T-cell (primary cell): ENCODE results near the gene PHF21A. TPM values are rescaled to one million over a fixed set of nuclear protein-coding genes. Genes with fewer than 3 reads are reported as not detected.

Source experiments
- ATAC-seq, 4 experiments: fragments of 200-7000 bp in 3 of 4; fragments of 150-1000 bp in 1 of 4; cut with Tn5 transposase; replicated peaks in 1 of 4; 1 replicate in 3 of 4; 2 replicates in 1 of 4; pipeline ENCODE4 v1.10.0; 2021; ENCODE audit warnings: moderate library complexity in 3 of 4, mild to moderate bottlenecking in 2 of 4, moderate number of reproducible peaks in 1 of 4
- CTCF ChIA-PET, 2 donors: fragments of 300-600 bp; sonication (Branson Sonifier 250); formaldehyde crosslinking; loops; one replicate each; lab custom pipeline; 2022; ENCODE audit warnings: antibody characterized with exemption in 2 of 2; lab: Charles Lee
- POLR2A ChIA-PET, 2 donors: fragments of 300-600 bp; sonication (Branson Sonifier 250); formaldehyde crosslinking; loops; one replicate each; lab custom pipeline; 2022; ENCODE audit warnings: antibody characterized with exemption in 2 of 2; lab: Charles Lee
- DNase-seq, 35 experiments: peaks; one replicate each; pipeline versions ENCODE4 v3.0.0 to v3.0.0-alpha.2; 2013 to 2023
- H3K27ac ChIP-seq: one replicate; pipeline ENCODE4 v1.5.1; 2013; ENCODE audit warnings: low read length
- H3K27me3 ChIP-seq, 2 experiments: replicated peaks in 1 of 2; 1 replicate in 1 of 2; 2 replicates in 1 of 2; pipeline versions ENCODE4 v1.6.1 to v1.7.0; 2013; ENCODE audit warnings: low read length in 1 of 2, mixed read lengths in 1 of 2; ENCODE audit not compliant: control insufficient read depth in 2 of 2, insufficient read depth in 2 of 2; ENCODE audit errors: extremely low read depth in 1 of 2
- H3K36me3 ChIP-seq, 2 donors: 1 replicate in 1 of 2; 2 replicates in 1 of 2; pipeline versions ENCODE4 v1.6.1 to v1.7.0; 2013; ENCODE audit warnings: low read length in 1 of 2; ENCODE audit not compliant: control insufficient read depth in 2 of 2, insufficient read depth in 1 of 2; ENCODE audit errors: extremely low read depth in 1 of 2
- H3K4me1 ChIP-seq, 2 experiments: 1 replicate in 1 of 2; 2 replicates in 1 of 2; pipeline versions ENCODE4 v1.6.1 to v1.7.0; 2013; ENCODE audit warnings: low read length in 2 of 2, mixed read lengths in 1 of 2; ENCODE audit not compliant: insufficient read depth in 2 of 2, control insufficient read depth in 1 of 2; ENCODE audit errors: extremely low read depth in 1 of 2
- H3K4me3 ChIP-seq, 2 donors: 1 replicate in 1 of 2; 2 replicates in 1 of 2; pipeline versions ENCODE4 v1.5.1 to v1.7.0; 2013; ENCODE audit warnings: mild to moderate bottlenecking in 2 of 2, low read length in 1 of 2, moderate library complexity in 1 of 2; ENCODE audit not compliant: control insufficient read depth in 1 of 2; ENCODE audit errors: extremely low read depth in 1 of 2
- H3K9me3 ChIP-seq: 2 replicates; pipeline ENCODE4 v1.7.0; 2013
- H3K27ac Mint-ChIP-seq, 2 donors: one replicate each; pipeline ENCODE4 v1.8.0; 2020 to 2021; ENCODE audit warnings: mild to moderate bottlenecking in 2 of 2, mixed read lengths in 2 of 2
- H3K27me3 Mint-ChIP-seq, 2 donors: one replicate each; pipeline ENCODE4 v1.8.0; 2021 to 2022; ENCODE audit warnings: mixed read lengths in 2 of 2
- H3K36me3 Mint-ChIP-seq: one replicate; pipeline ENCODE4 v1.8.0; 2021; ENCODE audit warnings: mixed read lengths
- H3K4me1 Mint-ChIP-seq, 3 donors: one replicate each; pipeline ENCODE4 v1.8.0; 2020 to 2022; ENCODE audit warnings: mixed read lengths in 3 of 3, mild to moderate bottlenecking in 1 of 3
- H3K4me3 Mint-ChIP-seq, 3 donors: one replicate each; pipeline ENCODE4 v1.8.0; 2020 to 2022; ENCODE audit warnings: mild to moderate bottlenecking in 3 of 3, mixed read lengths in 3 of 3, moderate library complexity in 3 of 3
- H3K9me3 Mint-ChIP-seq, 3 donors: one replicate each; pipeline ENCODE4 v1.8.0; 2020 to 2022; ENCODE audit warnings: mixed read lengths in 3 of 3
- WGBS: methylation state at CpG from one replicate; pipeline ENCODE4 v1.1.5; 2013; ENCODE audit warnings: missing lambda C conversion rate; ENCODE audit not compliant: insufficient coverage; 5-methylcytosine and 5-hydroxymethylcytosine counted together
- total RNA-seq, 35 experiments: library from RNA in 6 of 35; stranded (reverse) in 6 of 35; fragments of 120-200 nt in 1 of 35; gene quantifications; one replicate each; pipeline versions ENCODE4 v1.2.1 to v1.2.4 and lab custom pipeline; 2013 to 2026

PHF21A gene
- total RNA-seq, 5 donors from 2014 or later (not counting 1 experiment from before 2014, with no cell fraction given): 45.5 to 82.9 (median 57.4) TPM

- ATAC-seq (no peak), DNase-seq (peak in 1 of 35 experiments; percentile 31)
- Mint-ChIP-seq H3K4me3 (peak overlapping the region; percentile 88 to 98 (median 91)), H3K9me3 (no peaks in the 10 kb centered on the region), H3K27ac (peak overlapping the region; percentile 98 to 100), H3K27me3 (peaks cover 0 to 10% of the 10 kb centered on the region in 2 donors), H3K36me3 (peaks cover 6% of the 10 kb centered on the region), H3K4me1 (peaks cover 51 to 69% (median 58%) of the 10 kb centered on the region in 3 donors)
- Histone ChIP-seq H3K4me3 (peak overlapping the region; percentile 97 to 98), H3K4me1 (peaks cover 4 to 66% of the 10 kb centered on the region in 2 experiments), H3K27me3 (peaks cover 0 to 15% of the 10 kb centered on the region in 2 experiments), H3K9me3 (no peaks in the 10 kb centered on the region), H3K27ac (peak overlapping the region; percentile 95), H3K36me3 (peaks cover 3 to 22% of the 10 kb centered on the region in 2 donors)
- POLR2A ChIA-PET: interaction anchor here in 1 of 2 donors (1.3 kb wide), 1 partner anchor 72 kb away, joined by 13 read pairs; the partner anchor contains the start of gene CRY2
- CTCF ChIA-PET: interaction anchor here in 1 of 2 donors (1.4 kb wide), 1 partner anchor 72 kb away, joined by 6 read pairs; no protein-coding TSS in a partner anchor
- WGBS: no CpG with 5 or more reads among the region's 7 CpGs
Measured at GRCh38 chr11:45918962-45919675, 202.1 kb downstream of the PHF21A start.

GRCh38 chr11:45918331-45918941, 202.8 kb downstream of the PHF21A start:
- peaks cover 4 to 62% of the 10 kb centered on the region in 2 experiments for H3K4me1 ChIP-seq
- peak overlapping the region; percentile 95 for H3K27ac ChIP-seq
- H3K27me3 ChIP-seq: peaks cover 0 to 14% of the 10 kb centered on the region in 2 experiments
- H3K4me3 ChIP-seq: peak overlapping the region; percentile 97 to 98
- 0% methylated on average over 33 of the region's 38 CpGs for WGBS
- peaks cover 10 to 29% of the 10 kb centered on the region in 2 donors for H3K36me3 ChIP-seq
- H3K4me1 Mint-ChIP-seq: peaks cover 49 to 68% (median 59%) of the 10 kb centered on the region in 3 donors
- ATAC-seq (peak in 2 of 4 experiments; percentile 0 to 7), DNase-seq (peak in 12 of 35 experiments; percentile 17 to 66 (median 38))
- peak overlapping the region; percentile 88 to 98 (median 91) for H3K4me3 Mint-ChIP-seq
- no peaks in the 10 kb centered on the region for H3K9me3 ChIP-seq
- H3K9me3 Mint-ChIP-seq: no peaks in the 10 kb centered on the region
- ChIA-PET CTCF (interaction anchor here in 1 of 2 donors (0.5 to 1.4 kb wide), 6 partner anchors 12 to 1536 kb away, joined by 4 to 10 read pairs (median 5); no protein-coding TSS in a partner anchor), POLR2A (interaction anchor here (0.5 to 1.3 kb wide), 3 partner anchors 12 to 72 kb away, joined by 3 to 13 read pairs (median 3); partner anchors contain the start of gene CRY2 (in 1 of the 2))
- H3K27ac Mint-ChIP-seq: peak overlapping the region; percentile 98 to 100
- H3K36me3 Mint-ChIP-seq: peaks cover 8% of the 10 kb centered on the region
- peaks cover 0 to 8% of the 10 kb centered on the region in 2 donors for H3K27me3 Mint-ChIP-seq

GRCh38 chr11:45917623-45918330, 203.5 kb downstream of the PHF21A start, which contains the start of gene PEX16:
TSS of gene PEX16 (minus strand) at chr11:45917877. CDS start at chr11:45917811, 66 bp downstream.
- ChIA-PET POLR2A (interaction anchor here (0.5 to 1.3 kb wide), 4 partner anchors 13 to 71 kb away, joined by 3 to 13 read pairs (median 3); partner anchors contain the start of gene CRY2 (in 1 of the 2)), CTCF (interaction anchor here (0.5 to 1.4 kb wide), 7 partner anchors 13 to 1537 kb away, joined by 3 to 10 read pairs (median 5); no protein-coding TSS in a partner anchor)
- H3K9me3 ChIP-seq: no peaks in the 10 kb centered on the region
- H3K36me3 Mint-ChIP-seq: peaks cover 11% of the 10 kb centered on the region
- H3K4me1 Mint-ChIP-seq: peaks cover 46 to 64% (median 56%) of the 10 kb centered on the region in 3 donors
- no peaks in the 10 kb centered on the region for H3K9me3 Mint-ChIP-seq
- H3K27ac ChIP-seq: peak within 1 kb of the TSS; percentile 95
- peaks cover 16 to 36% of the 10 kb centered on the region in 2 donors for H3K36me3 ChIP-seq
- H3K27me3 Mint-ChIP-seq: peaks cover 0 to 5% of the 10 kb centered on the region in 2 donors
- H3K4me3 Mint-ChIP-seq: peak within 1 kb of the TSS; percentile 88 to 98 (median 91)
- H3K27me3 ChIP-seq: peaks cover 0 to 10% of the 10 kb centered on the region in 2 experiments
- peaks cover 4 to 56% of the 10 kb centered on the region in 2 experiments for H3K4me1 ChIP-seq
- DNase-seq (peak; percentile 78 to 99 (median 96)), ATAC-seq (peak; percentile 85 to 91 (median 89))
- peak within 1 kb of the TSS; percentile 97 to 98 for H3K4me3 ChIP-seq
- WGBS: under 1% methylated on average over 45 of the region's 45 CpGs
- H3K27ac Mint-ChIP-seq: peak within 1 kb of the TSS; percentile 98 to 100

- peak overlapping the region; percentile 88 to 98 (median 91) for H3K4me3 Mint-ChIP-seq
- CTCF ChIA-PET: interaction anchor here (0.6 to 1.4 kb wide), 5 partner anchors 27 to 145 kb away, joined by 3 to 10 read pairs (median 5); no protein-coding TSS in a partner anchor
- Histone ChIP-seq H3K9me3 (no peaks in the 10 kb centered on the region), H3K4me1 (peaks cover 4 to 54% of the 10 kb centered on the region in 2 experiments), H3K4me3 (peak overlapping the region; percentile 97 to 98), H3K27me3 (peaks cover 0 to 10% of the 10 kb centered on the region in 2 experiments), H3K36me3 (peaks cover 17 to 39% of the 10 kb centered on the region in 2 donors), H3K27ac (peak overlapping the region; percentile 95)
- ATAC-seq: no peak
- 10% methylated on average over 4 of the region's 16 CpGs for WGBS
- H3K9me3 Mint-ChIP-seq: no peaks in the 10 kb centered on the region
- POLR2A ChIA-PET: interaction anchor here in 1 of 2 donors (0.6 kb wide), 1 partner anchor 69 kb away, joined by 3 read pairs; no protein-coding TSS in a partner anchor
- peaks cover 11% of the 10 kb centered on the region for H3K36me3 Mint-ChIP-seq
- H3K27ac Mint-ChIP-seq: peak overlapping the region; percentile 98 to 100
- peak in 10 of 35 experiments; percentile 18 to 38 (median 26) for DNase-seq
- peaks cover 46 to 64% (median 56%) of the 10 kb centered on the region in 3 donors for H3K4me1 Mint-ChIP-seq
- peaks cover 0 to 5% of the 10 kb centered on the region in 2 donors for H3K27me3 Mint-ChIP-seq
Measured at GRCh38 chr11:45917286-45917622, 204.0 kb downstream of the PHF21A start.

- H3K36me3 Mint-ChIP-seq: peaks cover 15% of the 10 kb centered on the region
- Histone ChIP-seq H3K36me3 (peaks cover 19 to 57% of the 10 kb centered on the region in 2 donors), H3K9me3 (no peaks in the 10 kb centered on the region), H3K27ac (no peak overlapping the region), H3K4me1 (peaks cover 4 to 50% of the 10 kb centered on the region in 2 experiments), H3K4me3 (no peak overlapping the region), H3K27me3 (no peaks in the 10 kb centered on the region)
- ChIA-PET CTCF (no interaction called here), POLR2A (no interaction called here)
- no peaks in the 10 kb centered on the region for H3K9me3 Mint-ChIP-seq
- H3K4me1 Mint-ChIP-seq: peaks cover 37 to 53% (median 46%) of the 10 kb centered on the region in 3 donors
- ATAC-seq (no peak), DNase-seq (no peak)
- H3K4me3 Mint-ChIP-seq: peak overlapping the region in 1 of 3 donors; percentile 31
- WGBS: 80% methylated on average over 5 of the region's 13 CpGs
- H3K27me3 Mint-ChIP-seq: no peaks in the 10 kb centered on the region
- H3K27ac Mint-ChIP-seq: no peak overlapping the region
Measured at GRCh38 chr11:45915446-45915845, 205.8 kb downstream of the PHF21A start.
